ENCODE data around the gene BIRC5.
"Not testable (repeated sequence)": the region's sequence is repeated elsewhere in the genome, so short reads cannot be mapped to it uniquely, and the experiment has no call there.

BIRC5 gene

GRCh38 chr17:78214016-78214705 lies at the start of gene BIRC5:
TSS of gene BIRC5 (plus strand) at chr17:78214253. CDS start at chr17:78214317, 64 bp downstream.
- peak; percentile 96 for DNase-seq (ENCODE audit: low spot score)

- no peak for DNase-seq (ENCODE audit: low spot score)
Measured at GRCh38 chr17:78164748-78165607, 49.1 kb upstream of the BIRC5 start.

- DNase-seq (ENCODE audit: low spot score), result no peak
Measured at GRCh38 chr17:78166416-78166815, 47.6 kb upstream of the BIRC5 start.

- DNase-seq (ENCODE audit: low spot score), result peak; percentile 89
Measured at GRCh38 chr17:78168242-78168902, 45.7 kb upstream of the BIRC5 start, which contains the start of gene SYNGR2. TSS of gene SYNGR2 (plus strand) at chr17:78168581. CDS start at chr17:78168617, 36 bp downstream.

- DNase-seq (ENCODE audit: low spot score), result peak; percentile 44
Measured at GRCh38 chr17:78168903-78169793, 44.9 kb upstream of the BIRC5 start.

- no peak for DNase-seq (ENCODE audit: low spot score)
Measured at GRCh38 chr17:78170692-78171590, 43.1 kb upstream of the BIRC5 start.

GRCh38 chr17:78171591-78172248 lies 42.3 kb upstream of the BIRC5 start:
- not testable (repeated sequence) for DNase-seq (ENCODE audit: low spot score)

GRCh38 chr17:78172249-78173051 lies 41.6 kb upstream of the BIRC5 start:
- no peak for DNase-seq (ENCODE audit: low spot score)

GRCh38 chr17:78173097-78173715 lies 40.8 kb upstream of the BIRC5 start:
- no peak for DNase-seq (ENCODE audit: low spot score)

GRCh38 chr17:78174346-78174869 lies 39.6 kb upstream of the BIRC5 start:
- no peak for DNase-seq (ENCODE audit: low spot score)

- no peak for DNase-seq (ENCODE audit: low spot score)
Measured at GRCh38 chr17:78174870-78175642, 39.0 kb upstream of the BIRC5 start.

- no peak for DNase-seq (ENCODE audit: low spot score)
Measured at GRCh38 chr17:78175643-78175981, 38.4 kb upstream of the BIRC5 start.

GRCh38 chr17:78176548-78177025 lies 37.5 kb upstream of the BIRC5 start:
- DNase-seq (ENCODE audit: low spot score), result peak; percentile 83

- DNase-seq (ENCODE audit: low spot score), result no peak
Measured at GRCh38 chr17:78179372-78179771, 34.7 kb upstream of the BIRC5 start.

GRCh38 chr17:78180083-78180482 lies 34.0 kb upstream of the BIRC5 start:
- DNase-seq (ENCODE audit: low spot score), result no peak

- DNase-seq (ENCODE audit: low spot score), result no peak
Measured at GRCh38 chr17:78180508-78180907, 33.5 kb upstream of the BIRC5 start.

- DNase-seq (ENCODE audit: low spot score), result no peak
Measured at GRCh38 chr17:78182504-78182903, 31.5 kb upstream of the BIRC5 start.

GRCh38 chr17:78183916-78184315 lies 30.1 kb upstream of the BIRC5 start:
- DNase-seq (ENCODE audit: low spot score), result no peak
